SH-SY5Y (cell line): ENCODE measurements around the gene PLA2G10.

Experiments
- GATA2 ChIP-seq: IDR thresholded peaks from 2 replicates; pipeline ENCODE4 v1.6.1; 2011; ENCODE audit warnings: mild to moderate bottlenecking, low read depth, low read length
- GATA3 ChIP-seq: IDR thresholded peaks from 2 replicates; pipeline ENCODE4 v1.6.1; 2011; ENCODE audit warnings: low read depth, mild to moderate bottlenecking, low read length, moderate library complexity

The PLA2G10 gene

DNA sequence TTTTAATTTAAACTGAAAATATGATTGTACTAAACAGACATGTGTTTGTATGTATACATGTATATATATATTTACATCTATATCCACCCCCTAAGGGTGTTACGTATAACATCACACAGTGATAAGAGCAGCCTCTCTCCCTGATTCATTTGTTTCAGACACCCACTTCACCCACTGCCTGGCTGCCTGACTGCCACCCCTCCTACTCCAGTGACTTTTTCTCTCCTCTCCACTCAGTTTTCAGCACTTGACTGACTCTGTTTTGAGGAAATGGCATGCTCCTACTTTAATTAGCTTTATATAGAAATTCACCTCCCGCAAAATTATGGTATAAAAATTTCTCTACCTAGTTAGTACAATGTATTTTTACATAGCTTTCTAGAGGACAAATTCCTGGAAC lies 41.4 kb downstream of the PLA2G10 start:
- no peak for TF ChIP-seq GATA3
- TF ChIP-seq GATA2: no peak

DNA sequence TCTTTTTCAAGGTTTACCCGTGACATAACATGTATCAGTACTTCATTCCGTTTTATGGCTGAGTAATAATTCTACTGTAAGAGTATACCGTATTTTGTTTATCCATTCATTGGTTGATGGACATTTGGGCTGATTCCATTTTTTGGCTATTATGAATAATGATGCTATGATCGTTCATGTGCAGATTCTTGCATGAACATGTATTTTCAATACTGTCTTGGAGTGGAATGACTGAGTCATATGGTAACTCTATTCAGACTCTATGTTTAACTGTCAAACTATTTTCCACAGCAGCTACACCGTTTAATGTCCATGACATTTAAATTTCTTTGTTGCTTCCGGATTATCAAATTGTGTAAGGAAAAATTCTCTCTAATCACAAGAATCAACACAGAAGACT lies 43.5 kb downstream of the PLA2G10 start:
- TF ChIP-seq GATA2 (no peak), GATA3 (no peak)

DNA sequence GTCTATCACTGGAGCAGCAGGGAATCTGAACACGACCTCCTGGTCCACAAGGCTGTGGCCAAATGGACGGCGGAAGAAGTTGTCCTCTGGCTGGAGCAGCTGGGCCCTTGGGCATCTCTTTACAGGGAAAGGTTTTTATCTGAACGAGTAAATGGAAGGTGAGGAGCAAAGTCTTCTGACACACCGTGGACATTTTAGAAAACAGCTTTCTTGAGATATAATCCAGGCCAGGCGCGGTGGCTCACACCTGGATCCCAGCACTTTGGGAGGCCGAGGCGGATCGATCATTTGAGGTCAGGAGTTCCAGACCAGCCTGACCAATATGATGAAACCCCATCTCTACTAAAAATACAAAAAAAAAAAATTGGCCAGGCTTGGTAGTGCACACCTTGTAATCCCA lies 44.3 kb downstream of the PLA2G10 start:
- TF ChIP-seq GATA2 (no peak), GATA3 (no peak)

DNA sequence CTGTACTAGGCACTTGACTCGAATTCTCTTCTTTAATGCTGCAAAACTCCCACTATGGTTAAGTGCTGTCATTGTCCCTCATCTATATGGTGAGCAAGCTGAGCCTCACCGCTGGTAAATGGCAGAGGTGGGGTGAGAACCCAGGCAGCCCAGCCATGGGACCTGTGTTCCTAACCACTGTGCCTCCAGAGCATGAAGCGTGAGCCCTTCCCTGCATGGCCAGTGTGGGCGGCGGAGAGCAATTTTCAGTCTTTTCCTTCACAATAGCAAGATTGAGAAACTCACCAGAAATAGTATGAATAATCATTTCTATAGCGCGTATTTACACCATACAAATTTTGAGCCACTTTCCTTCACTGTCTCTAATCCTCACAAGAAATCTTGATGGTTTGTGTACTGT lies 52.2 kb downstream of the PLA2G10 start:
- TF ChIP-seq GATA3 (no peak), GATA2 (no peak)

DNA sequence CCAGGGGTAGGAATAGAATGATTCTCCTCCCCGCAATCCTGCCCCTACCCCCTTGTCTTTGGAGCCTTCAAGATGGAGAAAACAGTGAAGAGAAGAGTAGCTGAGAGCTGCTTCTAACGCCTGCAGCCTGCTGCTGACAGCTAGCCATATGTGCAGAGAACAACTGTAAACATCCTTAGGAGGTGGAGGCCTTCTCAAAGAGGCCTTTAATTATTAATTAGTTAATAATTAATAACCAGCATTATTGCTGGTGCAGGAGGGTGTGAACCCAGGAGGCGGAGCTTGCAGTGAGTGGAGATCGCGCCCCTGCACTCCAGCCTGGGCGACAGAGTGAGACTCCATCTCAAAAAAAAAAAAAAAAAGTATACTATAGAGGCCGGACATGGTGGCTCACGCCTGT lies 52.9 kb downstream of the PLA2G10 start:
- TF ChIP-seq GATA3 (no peak), GATA2 (no peak)

DNA sequence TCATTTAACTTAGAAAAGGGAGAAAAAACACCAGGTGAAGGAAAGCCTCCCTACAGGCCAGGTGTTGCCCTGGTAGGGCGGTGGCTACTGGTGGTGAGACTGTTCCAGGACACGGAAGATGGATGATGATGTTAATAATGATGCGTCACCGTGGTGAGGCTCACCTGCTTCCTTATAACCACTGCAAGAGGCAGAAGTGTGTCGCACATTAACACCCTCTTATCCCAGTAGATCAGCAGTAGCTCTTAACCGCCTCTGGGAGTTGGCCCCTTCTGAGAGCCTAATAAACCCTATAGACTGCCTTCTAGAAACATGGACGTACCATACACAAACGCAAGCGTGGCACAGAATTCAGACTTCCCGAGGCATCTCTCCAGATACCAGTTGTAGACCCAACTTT lies 53.6 kb downstream of the PLA2G10 start:
- TF ChIP-seq GATA3 (no peak), GATA2 (no peak)

DNA sequence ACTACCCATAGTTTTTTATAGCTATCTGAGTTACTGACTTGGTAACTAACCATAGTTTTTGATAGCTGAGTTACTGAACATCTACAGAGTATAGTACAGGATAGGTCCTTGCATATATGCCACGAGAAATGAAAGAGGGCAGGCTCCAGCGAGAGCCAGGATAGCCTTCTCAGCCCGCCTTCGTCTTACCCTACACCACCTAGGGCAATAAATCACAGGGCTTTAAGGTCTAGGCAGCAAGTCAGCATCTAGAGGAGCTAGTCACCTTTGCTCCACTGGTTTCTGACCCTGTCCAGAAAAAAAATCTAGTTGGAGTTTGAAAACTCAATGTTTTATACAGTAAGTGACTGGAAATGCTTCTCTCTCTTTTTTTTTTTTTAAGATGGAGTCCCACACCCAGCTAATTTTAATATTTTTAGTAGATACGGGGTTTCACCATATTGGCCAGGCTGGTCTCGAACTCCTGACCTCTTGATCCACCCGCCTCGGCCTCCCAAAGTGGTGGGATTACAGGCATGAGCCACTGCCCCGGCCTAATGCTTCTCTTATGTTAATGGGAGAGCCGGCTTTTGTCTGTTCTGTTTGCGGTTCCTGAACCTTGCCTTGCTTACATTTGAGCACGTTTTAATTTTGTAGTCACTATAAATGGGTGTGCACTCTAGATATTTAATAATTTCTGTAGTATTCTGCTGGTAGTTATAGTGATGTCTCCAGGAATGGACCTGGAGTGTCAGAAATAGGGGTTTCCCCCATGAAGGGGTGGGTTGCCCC lies 58.5 kb downstream of the PLA2G10 start:
- TF ChIP-seq GATA2 (no peak), GATA3 (no peak)

DNA sequence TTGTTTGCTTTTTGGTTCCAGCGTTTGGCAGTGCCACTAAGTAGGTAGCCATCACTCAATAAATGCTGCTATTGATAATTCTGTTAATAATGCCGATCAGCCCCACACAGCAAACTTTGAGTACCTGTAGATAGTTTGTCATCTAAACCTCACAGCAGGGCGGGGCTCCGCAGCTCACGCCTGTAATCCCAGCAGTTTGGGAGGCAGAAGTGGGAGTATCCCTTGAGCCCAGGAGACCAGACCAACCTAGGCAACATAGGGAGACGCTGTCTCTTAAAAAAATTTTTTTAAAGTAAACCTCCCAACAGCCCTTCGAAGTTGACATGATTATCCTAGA lies 59.8 kb downstream of the PLA2G10 start:
- no peak for TF ChIP-seq GATA3
- TF ChIP-seq GATA2: no peak

DNA sequence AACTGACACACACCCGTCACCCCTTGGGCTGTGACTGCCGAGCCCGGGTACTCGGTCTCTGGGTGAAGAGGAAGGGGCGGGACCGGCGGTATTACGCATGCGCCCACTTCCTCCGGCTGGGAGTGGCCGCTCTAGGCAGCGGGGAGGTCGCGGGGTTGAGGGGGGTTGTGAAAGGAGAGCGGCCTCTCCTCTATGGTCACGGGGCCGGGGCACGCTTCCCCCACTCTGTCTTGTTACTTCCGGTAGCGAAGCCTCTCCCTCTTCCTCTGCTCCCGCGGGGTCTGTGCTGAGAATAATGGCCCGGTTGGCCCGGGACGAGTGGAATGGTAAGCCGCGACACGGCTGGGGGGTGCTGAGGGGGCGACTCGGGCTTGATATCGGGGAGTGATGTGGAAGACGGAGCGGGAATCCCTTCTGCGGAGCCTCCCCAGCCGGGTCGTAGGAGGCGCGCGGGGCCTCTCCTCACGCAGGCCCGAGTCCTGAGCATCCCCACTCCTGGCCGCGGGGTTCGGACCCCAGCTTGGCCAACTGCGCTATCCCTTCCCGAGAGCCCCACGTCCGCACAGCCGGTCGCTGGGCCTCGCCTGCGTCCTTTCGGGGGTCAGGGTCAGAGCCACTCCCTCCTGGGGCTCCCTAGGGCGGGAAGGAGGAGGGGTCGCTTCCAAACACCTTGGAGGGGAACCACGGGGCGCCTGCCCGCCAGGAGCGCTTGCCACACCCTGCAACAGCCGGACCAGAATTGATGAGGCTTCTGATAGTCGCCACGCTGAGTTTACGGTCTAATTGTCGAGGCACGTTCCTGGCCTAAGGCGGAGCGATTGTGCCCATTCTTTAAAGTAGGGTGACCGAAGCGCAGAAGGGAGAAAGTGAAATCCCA lies 61.2 kb downstream of the PLA2G10 start, which contains the start of gene BFAR:
TSS of gene BFAR (plus strand) at position 259 of the 877 bp plus-strand sequence. CDS start 11,396 bp downstream, outside the sequence.
- TF ChIP-seq GATA2: no peak

DNA sequence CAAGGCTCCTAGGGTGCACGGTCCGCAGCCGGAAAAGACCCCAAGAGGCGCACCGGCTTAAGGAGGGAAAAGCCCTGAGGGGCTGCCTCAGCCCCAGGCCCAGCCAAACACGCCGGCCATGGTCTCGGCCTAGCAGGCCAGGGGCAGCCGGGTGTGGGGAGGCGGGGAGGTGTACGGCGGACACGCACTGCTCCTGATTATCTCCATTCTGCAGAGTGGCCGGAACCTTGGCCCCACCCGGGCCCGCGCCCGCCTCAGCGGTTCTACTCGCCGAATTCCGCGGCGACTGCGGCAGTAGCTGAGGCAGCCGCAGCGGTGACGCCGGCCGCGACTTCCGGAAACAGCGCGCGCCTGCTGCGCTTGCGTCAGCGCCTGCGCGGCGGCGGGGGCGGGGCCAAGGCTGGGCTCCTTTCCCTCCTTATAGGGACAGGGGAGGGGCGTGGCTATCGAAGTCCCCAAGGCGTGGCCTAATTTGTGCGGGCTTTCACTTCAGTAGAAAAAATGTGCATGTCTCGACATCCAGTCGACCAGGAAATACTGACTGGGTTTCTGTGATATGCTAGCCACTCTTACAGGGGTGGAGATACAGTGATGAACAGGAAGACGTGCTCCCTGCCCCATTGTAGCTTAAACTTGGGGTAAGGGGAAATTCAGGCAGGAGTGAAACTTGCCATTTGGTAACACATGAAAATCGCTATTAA lies 64.0 kb downstream of the PLA2G10 start, which contains the start of gene PARN:
TSS of gene PARN (minus strand) at position 342 of the 701 bp plus-strand sequence. CDS start at position 207, 135 bp downstream.
- no peak for TF ChIP-seq GATA3
- TF ChIP-seq GATA2: no peak

DNA sequence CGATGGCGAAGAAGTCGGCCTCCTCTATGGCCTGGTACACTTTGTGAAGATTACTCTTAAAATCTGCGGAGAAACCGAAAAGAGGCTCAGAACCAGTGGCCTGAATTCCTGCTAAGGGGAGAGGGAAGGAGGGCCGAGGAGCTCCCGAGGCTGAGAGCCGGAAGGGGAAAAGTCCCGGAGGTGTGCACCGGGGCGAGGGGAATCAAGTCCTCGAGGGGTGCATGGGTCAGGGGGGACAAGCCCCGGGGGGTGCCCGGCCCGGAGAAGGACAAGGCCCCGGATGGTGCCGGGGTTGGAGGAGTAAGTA lies 64.5 kb downstream of the PLA2G10 start:
- TF ChIP-seq GATA2: no peak
- no peak for TF ChIP-seq GATA3

DNA sequence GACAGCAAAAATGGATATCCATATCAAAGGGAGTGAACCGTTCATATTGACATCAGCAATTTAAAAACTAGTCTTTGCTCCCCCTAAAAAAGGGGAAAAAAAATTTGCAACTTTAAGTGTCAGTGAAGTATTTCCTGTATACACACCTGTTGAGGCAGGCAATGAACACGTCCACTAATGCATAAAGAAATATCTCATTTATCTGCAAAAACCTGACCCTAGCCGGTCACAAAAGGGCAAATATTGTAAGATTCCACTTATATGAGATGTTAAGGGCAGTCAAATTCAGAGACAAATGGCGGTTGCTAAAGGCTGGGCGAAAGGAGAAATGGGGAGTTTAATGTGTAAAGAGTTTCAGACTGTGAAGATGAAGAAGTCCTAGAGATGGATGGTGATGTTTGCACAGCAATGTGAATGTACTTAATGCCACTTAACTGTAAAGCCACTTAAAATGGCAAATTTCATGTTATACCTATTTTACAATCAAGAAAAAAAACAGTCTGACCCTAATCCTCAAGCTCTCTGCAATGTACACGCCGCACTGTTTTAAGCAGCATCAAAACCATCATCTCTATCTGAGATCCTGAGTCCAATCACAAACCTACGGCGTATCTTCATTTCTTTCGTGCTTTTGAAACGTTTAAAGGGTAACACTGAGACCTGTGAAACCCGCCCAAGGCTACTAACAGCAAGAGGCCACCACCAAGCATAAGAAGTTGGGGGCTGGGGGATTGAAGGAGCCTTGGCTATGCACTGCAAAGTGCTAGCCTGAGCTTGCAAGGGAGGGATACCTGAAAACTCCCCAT lies 65.1 kb downstream of the PLA2G10 start:
- TF ChIP-seq GATA3 (no peak), GATA2 (no peak)

DNA sequence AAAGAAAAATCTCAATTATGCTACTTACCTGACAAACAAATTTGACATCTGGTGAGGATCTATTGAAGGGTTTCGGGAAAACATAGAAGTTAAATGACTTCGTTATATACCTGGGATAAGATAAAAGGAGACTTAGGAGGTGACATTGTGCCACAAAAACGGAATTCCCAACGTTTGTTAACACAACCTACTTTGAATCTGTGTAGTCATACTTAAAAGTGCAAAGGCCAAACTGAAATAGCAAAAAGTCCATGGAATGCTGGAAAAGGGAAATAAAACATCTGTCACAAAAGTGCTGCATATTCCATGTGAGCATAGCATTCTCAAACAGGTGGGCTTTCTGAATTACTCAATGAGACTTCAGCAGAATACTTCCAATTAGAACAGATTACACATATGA lies 67.0 kb downstream of the PLA2G10 start:
- TF ChIP-seq GATA3: no peak
- no peak for TF ChIP-seq GATA2
